GM20431 (cell line): Measurements from ENCODE around the gene APOC4.
"Not testable (repeated sequence)": the region's sequence is repeated elsewhere in the genome, so short reads cannot be mapped to it uniquely, and the experiment has no call there.

Experiments used
- in situ Hi-C: fragments of 300-500 bp; cut with MseI, MboI; formaldehyde crosslinking; loops from one replicate; pipeline ENCODE4 v1.15.0; 2020; ENCODE audit warnings: low sequenced_read_pairs; ENCODE audit not compliant: unreplicated experiment

The APOC4 gene

DNA sequence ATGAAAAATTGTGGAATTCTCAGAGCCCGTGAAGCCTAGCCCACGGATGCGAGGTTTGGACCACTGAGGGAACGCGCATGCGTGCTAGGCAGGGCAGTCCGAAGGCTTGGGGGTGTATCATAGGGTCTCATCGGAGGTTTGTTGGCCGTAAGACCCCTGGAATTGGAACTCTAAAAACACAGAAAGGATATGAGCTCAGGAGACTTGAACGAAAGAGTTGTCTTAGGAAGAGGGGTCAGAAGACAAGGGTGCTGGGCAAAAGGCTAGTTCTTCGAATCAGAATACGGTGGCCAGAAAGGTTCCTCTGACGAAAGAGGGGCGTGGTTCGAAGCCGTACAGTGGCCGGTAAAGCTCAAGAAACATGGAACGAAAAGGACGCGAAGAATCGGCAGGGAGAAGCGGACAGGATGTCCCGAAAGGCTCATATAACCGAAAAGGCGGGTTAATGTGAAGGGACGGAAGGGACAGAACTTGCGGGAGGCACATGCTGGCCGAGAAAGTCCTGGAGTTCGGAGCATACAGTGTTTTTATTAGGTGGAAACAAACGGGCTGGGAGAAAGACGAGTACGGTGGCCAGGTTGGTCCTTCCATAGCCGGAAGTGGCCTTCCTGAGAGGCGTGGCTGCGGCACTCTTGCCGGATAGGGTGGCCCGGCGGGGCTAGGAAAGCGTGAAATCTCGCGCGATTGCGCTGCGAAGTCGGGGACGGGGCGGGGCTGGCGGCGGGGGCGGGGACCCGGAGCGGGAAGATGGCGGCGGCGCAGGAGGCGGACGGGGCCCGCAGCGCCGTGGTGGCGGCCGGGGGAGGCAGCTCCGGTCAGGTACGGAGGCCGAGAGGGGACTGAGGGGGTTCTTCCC, 12.8 kb downstream of the APOC4 start, which contains the start of gene CLPTM1:
TSS of gene CLPTM1 (plus strand) at position 732 of the 856 bp plus-strand sequence. CDS start at position 748, 16 bp downstream.
- in situ Hi-C loops: loop anchor here (10.0 kb wide), 1 partner anchor 50 kb away; the partner anchor contains the start of gene APOE

DNA sequence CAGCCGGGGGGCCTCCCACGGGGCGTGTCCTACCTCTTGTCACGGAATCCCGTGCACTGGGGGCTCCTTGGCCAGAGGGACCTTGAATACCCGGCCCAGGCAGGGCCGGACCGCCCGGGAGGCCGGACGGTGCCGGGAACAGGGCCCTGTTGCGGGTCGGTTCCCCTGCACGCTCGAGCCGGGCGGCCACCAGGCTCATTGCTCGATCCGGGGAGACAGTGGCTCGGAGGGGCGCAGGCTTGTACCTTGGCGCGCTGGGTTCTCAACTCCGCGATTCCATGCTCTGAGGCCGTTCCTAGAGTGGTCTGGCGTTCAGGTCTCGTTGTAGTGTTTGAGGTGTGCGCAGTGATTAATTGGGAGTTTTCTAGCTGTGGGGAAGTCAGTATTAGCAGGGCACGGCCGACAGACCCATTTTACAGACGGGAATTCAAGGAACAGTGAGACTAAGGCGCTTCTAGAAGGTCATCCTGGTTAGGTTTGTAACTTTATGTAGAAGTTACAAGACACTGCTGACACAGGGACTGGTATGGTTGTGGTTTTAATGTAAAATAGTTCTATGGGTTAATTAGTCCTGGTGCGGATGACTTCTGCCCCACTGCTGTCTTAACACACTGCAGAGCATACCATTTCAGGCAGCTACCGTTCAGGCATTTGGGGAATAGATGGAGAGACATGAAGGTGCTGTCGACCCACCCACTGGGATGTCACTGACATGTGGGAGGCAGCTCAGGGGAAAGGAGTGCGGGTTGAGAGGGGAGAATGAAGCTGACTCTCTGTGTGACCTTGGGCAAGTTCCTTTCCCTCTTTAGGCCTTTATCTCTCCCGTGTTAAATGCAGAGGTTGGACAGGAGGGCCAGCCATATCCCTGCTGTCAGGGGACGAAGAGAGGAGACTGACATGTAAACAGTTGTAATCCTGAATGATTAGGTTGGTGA, 13.7 kb downstream of the APOC4 start:
- in situ Hi-C loops: loop anchor here (10.0 kb wide), 1 partner anchor 51 kb away; the partner anchor contains the start of gene APOE

DNA sequence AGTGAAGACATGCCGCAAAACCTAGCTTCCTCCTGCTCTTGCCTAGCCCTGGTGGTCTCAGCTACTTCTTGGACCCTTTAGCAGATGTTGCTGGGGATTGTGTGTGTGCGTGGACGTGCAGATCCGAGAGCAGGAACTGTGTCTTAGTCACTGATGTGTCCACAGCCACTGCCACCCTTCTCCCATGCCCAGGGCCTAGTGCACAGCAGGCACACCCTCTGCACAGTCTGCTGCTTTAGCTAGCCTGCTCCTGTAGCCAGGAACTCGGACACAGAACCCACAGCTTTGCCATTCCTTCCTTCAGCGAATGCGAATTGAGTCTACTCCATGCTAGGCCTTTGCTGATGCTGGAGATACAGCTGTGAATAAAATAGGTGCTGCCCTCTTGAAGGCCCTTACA, 15.5 kb downstream of the APOC4 start:
- in situ Hi-C loops: loop anchor here (10.0 kb wide), 1 partner anchor 53 kb away; the partner anchor contains the start of gene APOE

DNA sequence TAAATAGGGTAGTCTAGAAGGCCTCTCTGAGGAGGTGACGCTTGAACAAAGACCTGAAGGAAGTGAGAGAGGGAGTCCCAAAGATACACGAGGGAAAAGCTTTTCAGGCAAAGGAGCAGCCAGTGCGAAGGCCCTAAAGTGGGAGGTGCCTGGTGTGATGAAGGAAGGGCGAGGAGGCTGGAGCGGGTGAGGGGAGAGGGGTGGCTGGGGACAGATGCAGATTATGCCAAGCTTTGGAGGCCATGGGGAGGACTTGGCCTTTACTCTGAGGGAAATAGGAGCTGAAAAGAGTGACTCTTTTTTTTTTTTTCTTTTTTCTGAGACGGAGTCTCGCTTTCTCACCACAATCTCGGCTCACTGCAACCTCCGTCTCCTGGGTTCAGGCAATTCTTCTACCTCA, 16.1 kb downstream of the APOC4 start:
- in situ Hi-C loops: loop anchor here (10.0 kb wide), 1 partner anchor 53 kb away; the partner anchor contains the start of gene APOE

DNA sequence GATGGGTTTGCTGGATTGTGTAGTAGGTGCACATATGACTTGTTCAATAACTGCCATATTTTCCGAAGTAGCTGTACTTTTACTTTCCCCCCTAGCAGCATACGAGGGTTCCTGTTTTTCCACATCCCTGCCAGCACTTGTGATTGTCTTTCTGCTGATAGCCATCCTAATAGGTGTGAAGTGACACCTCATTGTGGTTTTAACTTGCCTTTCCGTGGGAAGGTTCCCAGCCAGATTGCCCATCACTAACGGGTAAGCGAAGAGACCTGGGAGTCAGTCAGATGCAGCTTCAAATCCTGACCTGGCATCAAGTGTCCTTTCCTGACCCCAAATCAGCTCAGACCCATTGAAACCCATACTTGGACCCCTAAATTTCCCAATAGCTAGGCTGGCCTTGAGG, 17.7 kb downstream of the APOC4 start:
- in situ Hi-C loops: loop anchor here (10.0 kb wide), 1 partner anchor 55 kb away; the partner anchor contains the start of gene APOE

DNA sequence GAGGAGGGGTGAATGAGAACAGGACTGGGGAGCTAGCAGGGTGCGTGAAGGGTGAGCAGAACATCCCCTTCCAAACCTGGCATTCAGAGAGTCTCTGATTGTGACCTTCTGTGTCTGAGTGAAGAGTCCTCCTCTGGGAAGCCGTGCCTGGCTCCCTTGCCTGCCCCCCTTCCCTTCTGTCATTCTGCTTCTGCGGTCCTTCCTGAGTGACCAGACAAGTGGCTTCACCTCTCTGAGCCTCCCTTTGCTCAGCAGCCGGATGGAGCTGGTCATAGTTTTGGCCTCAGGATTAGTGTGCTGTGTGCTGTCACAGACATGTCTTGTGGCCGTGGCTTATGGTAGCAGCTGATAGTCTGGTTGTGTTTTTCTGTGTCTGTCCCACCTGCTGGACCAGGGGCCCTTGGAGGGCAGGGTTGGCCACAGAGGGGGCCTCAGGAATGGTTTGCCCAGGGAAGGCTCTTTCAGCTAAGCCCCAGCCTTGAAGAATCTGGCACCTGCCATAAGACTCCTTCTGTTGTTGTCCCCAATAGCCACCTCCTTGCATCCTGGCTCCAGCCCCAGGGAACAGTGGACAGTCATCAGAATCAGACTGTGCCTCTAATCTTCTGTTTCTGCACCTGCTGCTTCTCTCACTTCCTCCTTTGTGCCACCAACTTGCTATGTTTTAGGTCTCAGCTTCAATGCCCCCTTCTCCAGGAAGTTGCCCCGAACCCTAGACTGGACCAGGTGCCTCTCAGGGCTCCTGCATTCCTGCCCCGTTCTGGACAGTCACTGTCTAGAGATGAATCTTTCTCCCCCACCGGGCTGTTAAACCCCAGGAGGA, 19.1 kb downstream of the APOC4 start:
- in situ Hi-C loops: no loop called here

DNA sequence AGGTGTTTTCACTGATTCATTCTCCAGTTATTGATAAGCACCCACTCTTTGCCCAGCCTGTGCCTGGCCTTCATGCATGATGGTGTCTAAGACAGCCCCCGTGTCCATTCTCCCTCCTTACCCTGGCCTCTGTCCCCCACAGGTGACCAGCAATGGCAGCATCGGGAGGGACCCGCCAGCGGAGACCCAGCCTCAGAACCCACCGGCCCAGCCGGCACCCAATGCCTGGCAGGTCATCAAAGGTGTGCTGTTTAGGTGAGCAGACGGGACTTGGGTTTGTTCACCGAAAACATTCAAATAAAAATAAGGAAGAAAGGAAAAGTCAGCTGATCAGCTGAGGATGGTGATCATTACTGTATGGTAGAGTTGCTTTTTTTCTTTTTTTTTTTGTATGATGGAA, 19.8 kb downstream of the APOC4 start:
- in situ Hi-C loops: no loop called here

DNA sequence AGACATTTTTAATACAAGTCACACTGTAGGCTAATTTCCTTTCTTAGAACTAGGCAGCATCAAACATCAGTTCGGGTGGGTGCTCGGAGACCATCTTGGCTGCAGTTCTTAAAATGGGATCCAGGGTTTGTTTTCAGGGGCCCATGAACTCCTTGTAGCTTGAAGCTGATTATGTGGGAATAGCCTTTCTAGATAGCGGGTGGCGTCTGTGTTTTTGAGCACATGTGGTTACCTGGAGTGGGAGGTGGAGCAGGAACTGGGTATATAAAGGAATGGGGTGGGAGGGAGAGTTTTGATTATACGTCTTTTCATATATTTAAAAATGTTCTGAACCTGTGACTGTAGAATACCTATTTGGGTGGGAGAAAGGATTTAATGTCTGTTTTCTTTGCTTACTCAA, 26.1 kb downstream of the APOC4 start:
- in situ Hi-C loops: no loop called here

DNA sequence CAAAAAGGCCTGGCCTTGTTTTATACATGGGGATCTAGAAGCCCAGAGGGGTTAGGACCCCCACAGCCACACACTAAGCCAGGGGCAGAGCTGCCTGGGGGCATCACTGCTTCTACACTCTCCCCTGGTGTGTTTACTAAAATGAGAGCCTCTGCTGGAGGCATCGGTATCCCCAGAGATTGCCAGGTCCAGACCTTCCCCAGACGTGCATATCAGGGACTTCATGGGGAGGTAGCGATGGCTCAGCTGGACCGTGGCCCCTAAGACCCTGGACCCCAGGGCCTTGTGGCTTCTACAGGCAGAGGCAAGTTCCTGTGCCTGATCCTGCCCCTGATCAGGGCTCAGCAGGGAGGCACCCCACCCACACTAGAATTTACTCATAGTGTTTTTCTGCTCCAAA, 26.6 kb downstream of the APOC4 start:
- in situ Hi-C loops: no loop called here

DNA sequence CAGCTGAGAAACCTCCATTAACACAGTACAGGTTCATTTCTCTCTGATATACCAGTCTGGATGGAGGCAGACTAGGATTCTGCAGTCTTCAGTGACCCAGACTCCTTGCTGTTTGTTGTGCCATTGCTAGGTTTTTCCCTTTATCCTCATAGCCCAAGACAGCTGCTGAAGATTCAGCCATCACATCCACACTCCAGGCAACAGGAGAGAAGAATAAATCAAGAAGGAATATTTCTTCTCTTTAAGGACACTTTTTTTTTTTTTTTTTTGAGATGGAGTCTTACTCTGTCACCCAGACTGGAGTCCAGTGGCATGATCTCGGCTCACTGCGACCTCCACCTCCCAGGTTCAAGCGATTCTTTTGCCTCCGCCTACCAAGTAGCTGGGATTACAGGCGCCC, 27.4 kb downstream of the APOC4 start:
- in situ Hi-C loops: no loop called here

DNA sequence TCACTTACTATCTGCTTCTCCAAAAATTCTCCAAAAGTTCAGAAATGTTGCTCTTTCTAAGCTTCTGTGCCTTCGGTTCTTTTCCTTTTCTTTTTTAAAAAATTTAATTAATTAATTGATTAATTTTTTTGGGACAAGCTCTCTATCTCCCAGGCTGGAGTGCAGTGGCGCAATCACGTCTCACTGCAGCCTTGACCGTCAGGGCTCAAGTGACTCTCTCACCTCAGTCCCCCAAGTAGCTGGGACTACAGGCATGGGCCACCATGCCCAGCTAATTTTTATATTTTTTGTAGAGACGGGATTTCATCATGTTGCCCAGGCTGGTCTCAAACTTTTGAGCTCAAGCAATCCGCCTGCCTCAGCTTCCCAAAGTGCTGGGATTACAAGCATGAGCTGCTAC, 29.4 kb downstream of the APOC4 start:
- in situ Hi-C loops: not testable (repeated sequence)

DNA sequence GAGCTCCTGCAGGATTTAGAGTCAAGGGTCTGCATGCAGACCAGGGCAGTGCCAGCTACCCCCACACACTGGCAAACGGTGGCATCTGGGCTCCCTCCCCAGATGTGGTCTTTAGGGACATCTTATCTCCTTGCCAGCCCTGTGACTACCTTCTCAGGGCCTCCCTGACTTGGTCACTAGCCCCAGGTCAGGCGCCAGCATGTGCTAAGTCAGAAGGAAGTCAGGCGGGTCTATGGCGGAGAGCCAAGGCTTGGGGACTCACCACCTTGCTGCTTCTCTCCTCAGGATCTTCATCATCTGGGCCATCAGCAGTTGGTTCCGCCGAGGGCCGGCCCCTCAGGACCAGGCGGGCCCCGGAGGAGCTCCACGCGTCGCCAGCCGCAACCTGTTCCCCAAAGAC, 30.8 kb downstream of the APOC4 start:
- in situ Hi-C loops: no loop called here

DNA sequence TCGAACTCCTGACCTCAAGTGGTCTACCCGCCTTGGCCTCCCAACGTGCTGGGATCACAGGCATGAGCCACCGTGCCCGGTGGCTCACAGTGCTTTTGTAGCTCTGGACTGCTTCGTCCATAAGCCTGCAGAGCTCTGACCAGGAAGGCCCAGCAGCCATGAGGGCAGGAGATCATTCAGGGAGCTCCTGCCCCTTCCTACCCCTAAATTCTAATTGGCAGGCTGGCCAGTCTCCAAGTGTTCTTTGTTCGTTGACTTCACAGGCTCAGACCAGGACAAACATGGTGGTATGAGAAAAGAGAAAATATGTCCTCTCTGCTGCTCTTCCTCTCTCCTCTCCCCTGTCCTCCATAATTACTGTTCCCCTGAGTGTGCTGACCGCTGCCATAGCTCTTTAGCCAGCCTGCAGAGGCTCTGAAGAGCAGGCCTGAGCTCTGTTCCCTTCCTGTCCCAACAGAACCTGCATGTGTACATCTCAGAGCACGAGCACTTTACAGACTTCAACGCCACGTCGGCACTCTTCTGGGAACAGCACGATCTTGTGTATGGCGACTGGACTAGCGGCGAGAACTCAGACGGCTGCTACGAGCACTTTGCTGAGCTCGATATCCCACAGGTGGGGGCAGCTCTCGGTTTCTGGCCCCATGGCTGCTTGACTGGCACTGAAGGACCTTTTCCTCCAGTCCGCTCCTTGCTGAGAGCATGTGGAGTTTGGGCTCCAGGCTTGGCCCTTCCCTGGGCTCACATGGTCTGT, 32.1 kb downstream of the APOC4 start:
- in situ Hi-C loops: no loop called here

DNA sequence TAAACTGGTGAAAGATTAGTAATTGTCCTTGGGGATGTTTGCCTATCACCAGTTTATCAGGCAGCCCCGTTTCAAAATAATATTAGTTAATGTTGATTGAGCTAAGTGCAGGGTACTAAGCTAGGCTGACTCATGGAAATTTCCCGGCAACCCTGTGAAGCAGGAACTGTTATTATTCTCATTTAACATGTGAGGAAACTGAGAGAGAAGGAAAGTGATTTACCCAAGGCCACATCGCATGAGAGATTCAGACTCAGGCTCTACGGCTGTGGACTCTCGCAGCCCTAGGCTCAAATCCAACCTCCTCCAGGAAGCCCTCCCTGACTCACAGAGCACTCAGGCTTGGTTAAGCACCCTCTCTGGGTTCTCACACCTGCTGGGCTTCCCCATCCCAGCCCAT, 32.8 kb downstream of the APOC4 start:
- in situ Hi-C loops: no loop called here

DNA sequence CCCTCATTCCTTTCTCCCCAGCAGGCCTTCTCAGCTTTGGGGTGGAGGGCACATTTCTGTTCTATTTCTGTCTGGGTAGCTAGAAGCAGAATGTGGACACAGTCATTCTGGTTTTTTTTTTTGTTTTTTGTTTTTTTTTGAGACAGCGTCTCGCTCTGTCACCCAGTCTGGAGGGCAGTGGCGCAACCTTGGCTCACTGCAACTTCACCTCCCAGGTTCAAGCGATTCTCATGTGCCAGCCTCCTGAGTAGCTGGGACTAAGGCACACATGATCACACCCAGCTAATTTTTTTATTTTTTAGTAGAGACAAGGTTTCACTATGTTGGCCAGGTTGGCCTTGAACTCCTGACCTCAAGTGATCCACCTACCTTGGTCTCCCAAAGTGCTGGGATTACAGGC, 33.4 kb downstream of the APOC4 start:
- in situ Hi-C loops: no loop called here

DNA sequence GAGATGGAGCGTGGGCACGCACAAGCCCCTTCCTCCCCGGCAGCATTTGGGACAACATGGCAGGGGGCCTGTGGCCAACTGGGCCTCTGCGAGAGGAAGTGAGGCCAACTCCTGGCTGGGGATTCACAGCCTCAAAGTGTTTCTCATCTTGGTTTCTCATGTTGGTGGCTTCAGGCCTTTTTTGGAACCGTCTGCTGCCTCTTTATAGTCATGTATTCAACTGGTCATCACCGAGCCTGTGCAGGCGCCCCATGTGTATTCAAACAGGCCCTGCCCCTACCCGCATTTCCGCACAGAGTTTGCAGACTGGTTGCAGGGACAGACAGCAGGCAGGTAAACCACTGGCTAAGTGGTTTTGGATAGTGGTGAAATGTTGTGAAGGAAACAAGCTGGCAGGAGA, 42.0 kb downstream of the APOC4 start:
- in situ Hi-C loops: no loop called here

DNA sequence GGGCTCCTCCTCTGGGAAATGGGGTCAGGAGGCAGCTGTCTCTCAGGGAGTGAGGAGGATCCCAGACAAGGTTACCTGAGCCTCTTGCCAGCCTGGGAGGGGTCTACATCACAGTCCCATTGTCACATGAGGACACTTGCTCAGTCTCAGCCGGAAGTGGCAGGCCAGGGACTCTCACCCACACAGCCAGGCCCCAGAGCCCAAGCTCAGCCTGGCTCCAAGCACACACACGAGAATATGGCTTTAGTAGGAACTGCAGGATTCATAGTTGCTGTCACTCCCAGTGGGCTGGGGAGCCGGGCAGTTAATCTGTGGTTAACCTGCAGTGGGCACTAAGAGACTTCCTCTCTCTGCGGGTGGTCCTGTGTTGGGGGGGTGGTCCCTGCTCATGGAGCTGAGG, 43.4 kb downstream of the APOC4 start:
- in situ Hi-C loops: no loop called here

DNA sequence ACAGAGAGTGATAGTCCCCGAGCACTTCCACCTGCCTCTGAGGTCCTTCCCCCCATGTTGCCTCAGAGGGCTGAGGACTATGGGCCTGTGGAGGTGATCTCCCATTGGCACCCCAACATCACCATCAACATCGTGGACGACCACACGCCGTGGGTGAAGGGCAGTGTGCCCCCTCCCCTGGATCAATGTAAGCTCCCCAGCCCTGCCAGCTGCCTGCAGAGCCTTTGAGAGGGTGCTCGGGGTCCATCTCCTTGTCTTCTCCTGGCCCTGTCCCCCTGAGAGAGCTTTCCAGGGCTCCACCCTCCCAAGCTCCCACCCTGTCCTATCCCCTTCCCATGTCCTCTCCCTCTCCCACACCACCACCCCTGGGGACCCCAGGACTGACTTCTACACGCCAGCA, 44.4 kb downstream of the APOC4 start:
- in situ Hi-C loops: no loop called here

DNA sequence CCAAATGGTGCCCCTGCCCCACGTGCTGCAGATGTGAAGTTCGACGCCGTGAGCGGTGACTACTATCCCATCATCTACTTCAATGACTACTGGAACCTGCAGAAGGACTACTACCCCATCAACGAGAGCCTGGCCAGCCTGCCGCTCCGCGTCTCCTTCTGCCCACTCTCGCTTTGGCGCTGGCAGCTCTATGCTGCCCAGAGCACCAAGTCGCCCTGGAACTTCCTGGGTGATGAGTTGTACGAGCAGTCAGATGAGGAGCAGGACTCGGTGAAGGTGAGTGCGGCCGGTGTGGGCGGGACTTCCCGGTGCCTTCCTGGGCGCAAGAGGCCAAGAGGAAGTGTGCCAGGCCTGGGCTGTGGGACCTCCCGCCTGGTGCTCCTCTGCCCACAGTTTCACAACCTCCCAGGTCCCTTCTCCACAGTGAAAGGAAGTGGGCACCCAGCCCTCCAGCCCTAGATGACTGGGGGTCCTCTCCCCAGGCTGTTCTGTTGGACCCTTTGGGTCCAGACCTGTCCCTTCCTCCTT, 45.2 kb downstream of the APOC4 start:
- in situ Hi-C loops: no loop called here
